Liver (tissue), 9 donors: ENCODE measurements around the gene SYNGR1. TPM values are rescaled to one million over a fixed set of nuclear protein-coding genes. Genes with fewer than 3 reads are reported as not detected.

ENCODE experiments used
- DNase-seq: peaks from one replicate; pipeline ENCODE4 v3.0.0-alpha.2; 2017; ENCODE audit warnings: low spot score
- H3K27ac ChIP-seq, 2 donors: one replicate each; pipeline ENCODE4 v1.7.0; 2013; ENCODE audit warnings: inconsistent platforms in 2 of 2, low read length in 2 of 2, control low read depth in 1 of 2, low read depth in 1 of 2, mild to moderate bottlenecking in 1 of 2
- H3K27me3 ChIP-seq, 4 donors: one replicate each; pipeline versions ENCODE4 v1.6.1 to v1.7.0; 2013; ENCODE audit warnings: low read length in 3 of 4, inconsistent platforms in 1 of 4, mild to moderate bottlenecking in 1 of 4, moderate library complexity in 1 of 4; ENCODE audit not compliant: control insufficient read depth in 4 of 4, insufficient read depth in 4 of 4
- H3K36me3 ChIP-seq, 4 donors: one replicate each; pipeline versions ENCODE4 v1.6.1 to v1.7.0; 2013; ENCODE audit warnings: low read length in 3 of 4, mild to moderate bottlenecking in 3 of 4, low read depth in 1 of 4, moderate library complexity in 1 of 4; ENCODE audit not compliant: control insufficient read depth in 4 of 4, insufficient read depth in 3 of 4
- H3K4me1 ChIP-seq, 4 donors: one replicate each; pipeline versions ENCODE4 v1.6.1 to v1.7.0; 2013; ENCODE audit warnings: low read length in 3 of 4, mild to moderate bottlenecking in 3 of 4, moderate library complexity in 1 of 4; ENCODE audit not compliant: control insufficient read depth in 4 of 4, insufficient read depth in 4 of 4
- H3K4me3 ChIP-seq, 3 donors: one replicate each; pipeline versions ENCODE4 v1.6.1 to v1.7.0; 2013; ENCODE audit warnings: low read length in 3 of 3, control low read depth in 1 of 3, low read depth in 1 of 3, mild to moderate bottlenecking in 1 of 3
- H3K9ac ChIP-seq, 2 donors: one replicate each; pipeline ENCODE4 v1.7.0; 2013; ENCODE audit warnings: low read length in 2 of 2, mild to moderate bottlenecking in 2 of 2, moderate library complexity in 2 of 2, control low read depth in 1 of 2, low read depth in 1 of 2
- H3K9me3 ChIP-seq, 4 donors: one replicate each; pipeline versions ENCODE4 v1.6.1 to v1.7.0; 2013; ENCODE audit warnings: low read length in 3 of 4; ENCODE audit not compliant: control insufficient read depth in 4 of 4
- ATF3 ChIP-seq: IDR thresholded peaks from 2 replicates; pipeline ENCODE4 v1.6.1; 2016; ENCODE audit warnings: antibody characterized with exemption
- CTCF ChIP-seq: fragments of 150-350 bp; IDR thresholded peaks from 2 replicates; pipeline ENCODE4 v1.5.1; 2017; ENCODE audit warnings: improper control_type of control experiment, low read depth, low read length; ENCODE audit not compliant: missing input control
- EGR1 ChIP-seq, 2 donors: IDR thresholded peaks; 2 replicates each; pipeline ENCODE4 v1.6.1; 2016 to 2018; ENCODE audit warnings: antibody characterized with exemption in 2 of 2, low read depth in 2 of 2
- FOXA1 ChIP-seq: IDR thresholded peaks from 2 replicates; pipeline ENCODE4 v1.6.1; 2016; ENCODE audit warnings: antibody characterized with exemption
- FOXA2 ChIP-seq: IDR thresholded peaks from 2 replicates; pipeline ENCODE4 v1.6.1; 2016; ENCODE audit warnings: antibody characterized with exemption
- GABPA ChIP-seq, 2 donors: IDR thresholded peaks in 1 of 2; conservative IDR thresholded peaks in 1 of 2; 2 replicates each; pipeline ENCODE4 v1.6.1; 2016; ENCODE audit warnings: antibody characterized with exemption in 2 of 2, mild to moderate bottlenecking in 1 of 2, moderate library complexity in 1 of 2
- HNF4A ChIP-seq, 2 donors: conservative IDR thresholded peaks; 2 replicates each; pipeline ENCODE4 v1.6.1; 2016; ENCODE audit warnings: antibody characterized with exemption in 2 of 2, mild to moderate bottlenecking in 2 of 2
- HNF4G ChIP-seq: IDR thresholded peaks from 2 replicates; pipeline ENCODE4 v1.6.1; 2016; ENCODE audit warnings: antibody characterized with exemption
- JUND ChIP-seq, 2 donors: IDR thresholded peaks; 2 replicates each; pipeline ENCODE4 v1.6.1; 2016; ENCODE audit warnings: antibody characterized with exemption in 2 of 2
- MAX ChIP-seq: IDR thresholded peaks from 2 replicates; pipeline ENCODE4 v1.6.1; 2016; ENCODE audit warnings: antibody characterized with exemption
- NR2F2 ChIP-seq: IDR thresholded peaks from 2 replicates; pipeline ENCODE4 v1.6.1; 2016; ENCODE audit warnings: antibody characterized with exemption
- RAD21 ChIP-seq, 2 donors: IDR thresholded peaks; 2 replicates each; pipeline ENCODE4 v1.6.1; 2016; ENCODE audit warnings: antibody characterized with exemption in 2 of 2, mild to moderate bottlenecking in 2 of 2
- RXRA ChIP-seq, 2 donors: IDR thresholded peaks; 2 replicates each; pipeline ENCODE4 v1.6.1; 2017 to 2018; ENCODE audit warnings: antibody characterized with exemption in 2 of 2, mild to moderate bottlenecking in 1 of 2
- TAF1 ChIP-seq: conservative IDR thresholded peaks from 2 replicates; pipeline ENCODE4 v1.6.1; 2016; ENCODE audit warnings: antibody characterized with exemption, mild to moderate bottlenecking
- YY1 ChIP-seq: IDR thresholded peaks from 2 replicates; pipeline ENCODE4 v1.6.1; 2016; ENCODE audit warnings: antibody characterized with exemption, mild to moderate bottlenecking
- WGBS: extraction: QIAGEN DNeasy Blood & Tissue Kit; methylation state at CpG from one replicate; pipeline ENCODE4 v1.1.7; 2013; 5-methylcytosine and 5-hydroxymethylcytosine counted together
- polyA plus RNA-seq, 2 donors: library from polyadenylated mRNA; stranded (reverse) in 1 of 2; unstranded in 1 of 2; fragments of 200-250 nt in 1 of 2; fragments of >200 nt in 1 of 2; fragmentation: Nextera tagmentation in 1 of 2; extraction: Ambion mirVana in 1 of 2; gene quantifications; one replicate each; pipeline versions ENCODE4 v1.2.1 to v1.2.3, GENCODE V29; 2013 to 2015
- total RNA-seq, 2 donors: library from RNA; depleted of rRNA; stranded (reverse); fragments of >200 nt; gene quantifications; one replicate each; pipeline ENCODE4 v1.2.3, GENCODE V29; 2014
- donor health status: healthy.
- donor health status: healthy.
- donor health status: healthy.
- donor health status: healthy.
- donor health status: healthy.

The SYNGR1 gene
- total and polyA plus RNA-seq, 4 donors, result 1.8 to 21.9 (median 5.2) TPM

- TF ChIP-seq RAD21 (IDR thresholded peaks at IDR 0.05) (peak in 1 of 2 donors; percentile 24), HNF4A (conservative IDR thresholded peaks at IDR 0.05) (no peak)
- H3K9me3 ChIP-seq, result no peaks in the 10 kb centered on the region
- no peak overlapping the region for H3K9ac ChIP-seq
- H3K4me3 ChIP-seq, result no peak overlapping the region
- peaks cover 0 to 37% (median 19%) of the 10 kb centered on the region in 4 donors for H3K36me3 ChIP-seq
- H3K4me1 ChIP-seq, result peaks cover 5 to 17% (median 12%) of the 10 kb centered on the region in 4 donors
- no peak overlapping the region for H3K27ac ChIP-seq
- H3K27me3 ChIP-seq, result no peaks in the 10 kb centered on the region
- WGBS, result 37% methylated on average over 11 of the region's 11 CpGs
- no peak for DNase-seq
Observed at GRCh38 chr22:39414886-39415285, 65.1 kb downstream of the SYNGR1 start.

- H3K36me3 ChIP-seq, result peaks cover 0 to 43% (median 25%) of the 10 kb centered on the region in 4 donors
- no peak overlapping the region for H3K9ac ChIP-seq
- H3K27me3 ChIP-seq, result no peaks in the 10 kb centered on the region
- H3K4me1 ChIP-seq, result peaks cover 5 to 17% (median 12%) of the 10 kb centered on the region in 4 donors
- WGBS, result 97% methylated on average over 16 of the region's 16 CpGs
- DNase-seq, result no peak
- no peak overlapping the region for H3K27ac ChIP-seq
- TF ChIP-seq RAD21 (IDR thresholded peaks at IDR 0.05), result no peak
- TF ChIP-seq TAF1, result no peak
- no peak for TF ChIP-seq HNF4G
- TF ChIP-seq FOXA2, result no peak
- TF ChIP-seq EGR1 (IDR thresholded peaks at IDR 0.05; ENCODE audit: low read depth in 2 of 2), result no peak
- TF ChIP-seq GABPA (IDR thresholded peaks at IDR 0.05 in 1 of 2, conservative IDR thresholded peaks at IDR 0.05 in 1 of 2), result no peak
- TF ChIP-seq FOXA1, result no peak
- no peak for TF ChIP-seq YY1
- no peak for TF ChIP-seq MAX
- TF ChIP-seq JUND (IDR thresholded peaks at IDR 0.05), result no peak
- TF ChIP-seq NR2F2, result no peak
- no peak overlapping the region for H3K4me3 ChIP-seq
- no peaks in the 10 kb centered on the region for H3K9me3 ChIP-seq
Observed at GRCh38 chr22:39415506-39415905, 65.7 kb downstream of the SYNGR1 start.

- H3K27ac ChIP-seq, result no peak overlapping the region
- no peaks in the 10 kb centered on the region for H3K27me3 ChIP-seq
- 55% methylated on average over 7 of the region's 7 CpGs for WGBS
- H3K36me3 ChIP-seq, result peaks cover 0 to 47% (median 29%) of the 10 kb centered on the region in 4 donors
- H3K9me3 ChIP-seq, result no peaks in the 10 kb centered on the region
- peaks cover 5 to 17% (median 12%) of the 10 kb centered on the region in 4 donors for H3K4me1 ChIP-seq
- no peak for DNase-seq
- TF ChIP-seq NR2F2 (no peak), HNF4G (no peak), TAF1 (no peak), RAD21 (IDR thresholded peaks at IDR 0.05) (no peak), CTCF (no peak), YY1 (no peak), ATF3 (no peak), RXRA (IDR thresholded peaks at IDR 0.05) (no peak), HNF4A (conservative IDR thresholded peaks at IDR 0.05) (no peak), JUND (IDR thresholded peaks at IDR 0.05) (no peak)
- H3K9ac ChIP-seq, result no peak overlapping the region
- H3K4me3 ChIP-seq, result no peak overlapping the region
Observed at GRCh38 chr22:39416319-39416718, 66.5 kb downstream of the SYNGR1 start.
